ENCODE data around the gene GCN1.
"Not testable (repeated sequence)": the region's sequence is repeated elsewhere in the genome, so short reads cannot be mapped to it uniquely, and the experiment has no call there.

GCN1 gene

GRCh38 chr12:120228291-120229070, 34.0 kb upstream of the GCN1 start:
- peak; percentile 90 for DNase-seq

GRCh38 chr12:120228041-120228290, 33.5 kb upstream of the GCN1 start:
- no peak for DNase-seq

- no peak for DNase-seq
Observed at GRCh38 chr12:120227233-120228040, 32.9 kb upstream of the GCN1 start.

- DNase-seq, result no peak
Observed at GRCh38 chr12:120225852-120226640, 31.5 kb upstream of the GCN1 start.

GRCh38 chr12:120225200-120225558, 30.7 kb upstream of the GCN1 start:
- DNase-seq, result no peak

- no peak for DNase-seq
Observed at GRCh38 chr12:120224304-120225199, 30.0 kb upstream of the GCN1 start.

- no peak for DNase-seq
Observed at GRCh38 chr12:120223458-120224303, 29.2 kb upstream of the GCN1 start.

- no peak for DNase-seq
Observed at GRCh38 chr12:120222288-120222832, 27.8 kb upstream of the GCN1 start.

- DNase-seq, result no peak
Observed at GRCh38 chr12:120221576-120221900, 27.0 kb upstream of the GCN1 start.

- no peak for DNase-seq
Observed at GRCh38 chr12:120220838-120221575, 26.5 kb upstream of the GCN1 start.

- no peak for DNase-seq
Observed at GRCh38 chr12:120218680-120219606, 24.4 kb upstream of the GCN1 start.

- DNase-seq, result no peak
Observed at GRCh38 chr12:120216742-120217605, 22.5 kb upstream of the GCN1 start.

- no peak for DNase-seq
Observed at GRCh38 chr12:120215766-120216735, 21.5 kb upstream of the GCN1 start.

GRCh38 chr12:120215357-120215735, 20.8 kb upstream of the GCN1 start:
- DNase-seq, result no peak

- DNase-seq, result no peak
Observed at GRCh38 chr12:120214626-120215356, 20.3 kb upstream of the GCN1 start.

- no peak for DNase-seq
Observed at GRCh38 chr12:120213758-120214157, 19.2 kb upstream of the GCN1 start.

GRCh38 chr12:120213182-120213581, 18.7 kb upstream of the GCN1 start:
- not testable (repeated sequence) for DNase-seq
